H1 (cell line): ENCODE data around the gene MAP4. TPM values are rescaled to one million over a fixed set of nuclear protein-coding genes. Genes with fewer than 3 reads are reported as not detected.

Experiments
- ATF2 ChIP-seq: IDR thresholded peaks from 2 replicates; pipeline ENCODE4 v1.6.1; 2012; ENCODE audit warnings: low read length, inconsistent platforms
- CHD1 ChIP-seq: IDR thresholded peaks from 2 replicates; pipeline ENCODE4 v1.6.1; 2012; ENCODE audit warnings: low read depth, low read length, improper control_type of control experiment
- SUZ12 ChIP-seq: fragments of 200-600 bp; sonication (generic); IDR thresholded peaks from 2 replicates; pipeline ENCODE4 v1.6.1; 2012; ENCODE audit warnings: mild to moderate bottlenecking, inconsistent platforms, low read length, moderate library complexity, mixed read lengths
- polyA plus RNA-seq, 7 experiments: library from polyadenylated mRNA; depleted of rRNA in 3 of 7; stranded (reverse) in 5 of 7; unstranded in 2 of 7; fragments of >200 nt in 5 of 7; fragments of 200-250 nt in 2 of 7; gene quantifications; 1 replicate in 5 of 7; 2 replicates in 1 of 7; 4 replicates in 1 of 7; pipeline versions ENCODE4 v1.2.1 to v1.2.3, GENCODE V29; 2011 to 2013; ENCODE audit warnings: missing spikeins in 2 of 7, mixed read lengths in 2 of 7
- total RNA-seq: library from RNA; stranded (reverse); fragmentation: NEBNext Ultra II Directional; extraction: Animal tissue kit (Norgen Biotek cat#: 25700); gene quantifications from 2 replicates; pipeline ENCODE4 v1.2.1, GENCODE V29; 2021

MAP4 gene
- total and polyA plus RNA-seq, 2 of the 8 experiments (the other 6 are each of a cell fraction or from before 2014, with no cell fraction given), result 67.0 to 179 TPM

- TF ChIP-seq CHD1, result no peak
- TF ChIP-seq ATF2, result no peak
- TF ChIP-seq SUZ12, result no peak
Observed at GRCh38 chr3:48026951-48027908, 11.0 kb upstream of the MAP4 start (continued).
